ENCODE data around the gene HMGN1. TPM values are rescaled to one million over a fixed set of nuclear protein-coding genes. Genes with fewer than 3 reads are reported as not detected.

The HMGN1 gene
- polyA plus RNA-seq, 1 of the 3 experiments (the other 2 are of a cell fraction) = 219 TPM

DNA sequence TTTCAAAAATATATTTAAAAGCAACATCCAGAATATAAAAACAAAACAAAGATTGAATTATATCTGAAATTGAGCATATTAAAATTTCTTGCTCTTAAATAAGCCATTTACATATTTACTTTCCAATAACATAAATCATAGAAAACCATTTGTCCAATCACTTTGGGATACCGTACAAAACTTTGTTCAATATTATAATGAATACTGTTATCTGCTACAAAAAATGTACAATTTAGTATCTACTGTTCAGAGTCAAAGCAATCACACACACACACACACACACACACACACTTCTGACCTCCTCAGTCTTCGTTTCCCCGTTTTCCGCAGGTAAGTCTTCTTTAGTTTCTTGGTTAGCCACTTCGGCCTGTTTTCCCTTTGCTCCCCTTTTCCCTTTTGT lies 4.0 kb downstream of the HMGN1 start:
- H3K27me3 ChIP-seq (ENCODE audit: insufficient read depth) = no peaks in the 10 kb centered on the region
- 77% methylated on average over 5 of the region's 5 CpGs for WGBS (ENCODE audit: low lambda C conversion rate)
- peaks cover 14 to 15% of the 10 kb centered on the region in 2 experiments; a peak in 3 of 4 replicates for H3K4me1 ChIP-seq (ENCODE audit: control insufficient read depth in 1 of 2, insufficient read depth in 2 of 2, low read depth in 1 of 2, low read length in 1 of 2)
- H3K4me2 ChIP-seq = peak overlapping the region; percentile 74; the same call in 1 of the 2 replicates
- DNase-seq = no peak
- H3K9ac ChIP-seq = no peak overlapping the region
- no peak overlapping the region for H2AFZ ChIP-seq (ENCODE audit: low read depth)
- ChIA-PET CTCF (interaction anchor here (1.2 to 4.5 kb wide), 2 partner anchors 14 to 31 kb away, joined by 3 to 24 read pairs; partner anchors contain the start of gene BRWD1), POLR2A (interaction anchor here (1.2 kb wide), 1 partner anchor 31 kb away, joined by 4 read pairs; the partner anchor contains the start of gene BRWD1)
- no peak for TF ChIP-seq MXI1 (IDR thresholded peaks at IDR 0.05; ENCODE audit: low read depth, low read length)
- TF ChIP-seq, protein P1, sequence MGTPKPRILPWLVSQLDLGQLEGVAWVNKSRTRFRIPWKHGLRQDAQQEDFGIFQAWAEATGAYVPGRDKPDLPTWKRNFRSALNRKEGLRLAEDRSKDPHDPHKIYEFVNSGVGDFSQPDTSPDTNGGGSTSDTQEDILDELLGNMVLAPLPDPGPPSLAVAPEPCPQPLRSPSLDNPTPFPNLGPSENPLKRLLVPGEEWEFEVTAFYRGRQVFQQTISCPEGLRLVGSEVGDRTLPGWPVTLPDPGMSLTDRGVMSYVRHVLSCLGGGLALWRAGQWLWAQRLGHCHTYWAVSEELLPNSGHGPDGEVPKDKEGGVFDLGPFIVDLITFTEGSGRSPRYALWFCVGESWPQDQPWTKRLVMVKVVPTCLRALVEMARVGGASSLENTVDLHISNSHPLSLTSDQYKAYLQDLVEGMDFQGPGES (IDR thresholded peaks at IDR 0.05; ENCODE audit: low read depth, low read length) = no peak
- no peak for TF ChIP-seq FOXM1 (IDR thresholded peaks at IDR 0.05; ENCODE audit: low read depth)
- no peak for TF ChIP-seq RFX5 (IDR thresholded peaks at IDR 0.05; ENCODE audit: low read length)
- TF ChIP-seq, protein P2, sequence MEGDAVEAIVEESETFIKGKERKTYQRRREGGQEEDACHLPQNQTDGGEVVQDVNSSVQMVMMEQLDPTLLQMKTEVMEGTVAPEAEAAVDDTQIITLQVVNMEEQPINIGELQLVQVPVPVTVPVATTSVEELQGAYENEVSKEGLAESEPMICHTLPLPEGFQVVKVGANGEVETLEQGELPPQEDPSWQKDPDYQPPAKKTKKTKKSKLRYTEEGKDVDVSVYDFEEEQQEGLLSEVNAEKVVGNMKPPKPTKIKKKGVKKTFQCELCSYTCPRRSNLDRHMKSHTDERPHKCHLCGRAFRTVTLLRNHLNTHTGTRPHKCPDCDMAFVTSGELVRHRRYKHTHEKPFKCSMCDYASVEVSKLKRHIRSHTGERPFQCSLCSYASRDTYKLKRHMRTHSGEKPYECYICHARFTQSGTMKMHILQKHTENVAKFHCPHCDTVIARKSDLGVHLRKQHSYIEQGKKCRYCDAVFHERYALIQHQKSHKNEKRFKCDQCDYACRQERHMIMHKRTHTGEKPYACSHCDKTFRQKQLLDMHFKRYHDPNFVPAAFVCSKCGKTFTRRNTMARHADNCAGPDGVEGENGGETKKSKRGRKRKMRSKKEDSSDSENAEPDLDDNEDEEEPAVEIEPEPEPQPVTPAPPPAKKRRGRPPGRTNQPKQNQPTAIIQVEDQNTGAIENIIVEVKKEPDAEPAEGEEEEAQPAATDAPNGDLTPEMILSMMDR (IDR thresholded peaks at IDR 0.05) = no peak
- TF ChIP-seq RCOR1 (IDR thresholded peaks at IDR 0.05; ENCODE audit: low read length) = no peak
- TF ChIP-seq, protein P3, sequence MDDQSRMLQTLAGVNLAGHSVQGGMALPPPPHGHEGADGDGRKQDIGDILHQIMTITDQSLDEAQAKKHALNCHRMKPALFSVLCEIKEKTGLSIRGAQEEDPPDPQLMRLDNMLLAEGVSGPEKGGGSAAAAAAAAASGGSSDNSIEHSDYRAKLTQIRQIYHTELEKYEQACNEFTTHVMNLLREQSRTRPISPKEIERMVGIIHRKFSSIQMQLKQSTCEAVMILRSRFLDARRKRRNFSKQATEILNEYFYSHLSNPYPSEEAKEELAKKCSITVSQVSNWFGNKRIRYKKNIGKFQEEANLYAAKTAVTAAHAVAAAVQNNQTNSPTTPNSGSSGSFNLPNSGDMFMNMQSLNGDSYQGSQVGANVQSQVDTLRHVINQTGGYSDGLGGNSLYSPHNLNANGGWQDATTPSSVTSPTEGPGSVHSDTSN (IDR thresholded peaks at IDR 0.05) = no peak
- TF ChIP-seq, protein P4, sequence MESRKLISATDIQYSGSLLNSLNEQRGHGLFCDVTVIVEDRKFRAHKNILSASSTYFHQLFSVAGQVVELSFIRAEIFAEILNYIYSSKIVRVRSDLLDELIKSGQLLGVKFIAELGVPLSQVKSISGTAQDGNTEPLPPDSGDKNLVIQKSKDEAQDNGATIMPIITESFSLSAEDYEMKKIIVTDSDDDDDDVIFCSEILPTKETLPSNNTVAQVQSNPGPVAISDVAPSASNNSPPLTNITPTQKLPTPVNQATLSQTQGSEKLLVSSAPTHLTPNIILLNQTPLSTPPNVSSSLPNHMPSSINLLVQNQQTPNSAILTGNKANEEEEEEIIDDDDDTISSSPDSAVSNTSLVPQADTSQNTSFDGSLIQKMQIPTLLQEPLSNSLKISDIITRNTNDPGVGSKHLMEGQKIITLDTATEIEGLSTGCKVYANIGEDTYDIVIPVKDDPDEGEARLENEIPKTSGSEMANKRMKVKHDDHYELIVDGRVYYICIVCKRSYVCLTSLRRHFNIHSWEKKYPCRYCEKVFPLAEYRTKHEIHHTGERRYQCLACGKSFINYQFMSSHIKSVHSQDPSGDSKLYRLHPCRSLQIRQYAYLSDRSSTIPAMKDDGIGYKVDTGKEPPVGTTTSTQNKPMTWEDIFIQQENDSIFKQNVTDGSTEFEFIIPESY (IDR thresholded peaks at IDR 0.05; ENCODE audit: borderline replicate concordance, low read depth) = no peak
- no peak for TF ChIP-seq ELF1 (IDR thresholded peaks at IDR 0.05)
- TF ChIP-seq MEF2A (IDR thresholded peaks at IDR 0.05; ENCODE audit: borderline replicate concordance, low read depth) = no peak
- TF ChIP-seq, protein P5, sequence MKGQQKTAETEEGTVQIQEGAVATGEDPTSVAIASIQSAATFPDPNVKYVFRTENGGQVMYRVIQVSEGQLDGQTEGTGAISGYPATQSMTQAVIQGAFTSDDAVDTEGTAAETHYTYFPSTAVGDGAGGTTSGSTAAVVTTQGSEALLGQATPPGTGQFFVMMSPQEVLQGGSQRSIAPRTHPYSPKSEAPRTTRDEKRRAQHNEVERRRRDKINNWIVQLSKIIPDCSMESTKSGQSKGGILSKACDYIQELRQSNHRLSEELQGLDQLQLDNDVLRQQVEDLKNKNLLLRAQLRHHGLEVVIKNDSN (IDR thresholded peaks at IDR 0.05; ENCODE audit: borderline replicate concordance, low read depth) = no peak
- no peak for TF ChIP-seq RXRA (IDR thresholded peaks at IDR 0.05; ENCODE audit: borderline replicate concordance, low read depth)
- TF ChIP-seq EP300 (IDR thresholded peaks at IDR 0.05; ENCODE audit: borderline replicate concordance in 1 of 2, low read depth in 1 of 2, low read length in 1 of 2) = no peak
- TF ChIP-seq NFIC (IDR thresholded peaks at IDR 0.05; ENCODE audit: borderline replicate concordance) = no peak
- TF ChIP-seq GATA2 (CRISPR knock-in tag; IDR thresholded peaks at IDR 0.05) = no peak
- no peak for TF ChIP-seq FOSL2 (IDR thresholded peaks at IDR 0.05; ENCODE audit: borderline replicate concordance, low read depth)
- TF ChIP-seq YY1 (IDR thresholded peaks at IDR 0.05; ENCODE audit: low read depth) = no peak
- TF ChIP-seq TAF1 (IDR thresholded peaks at IDR 0.05; ENCODE audit: borderline replicate concordance, low read depth, low read length) = no peak
- no peak for TF ChIP-seq TCF12 (IDR thresholded peaks at IDR 0.05)
- H3K79me2 ChIP-seq (ENCODE audit: insufficient read depth) = peaks cover 49% of the 10 kb centered on the region
- no peak overlapping the region for H3K4me3 ChIP-seq (ENCODE audit: low read depth in 2 of 2, low read length in 1 of 2)
- peaks cover 49% of the 10 kb centered on the region for H4K20me1 ChIP-seq (ENCODE audit: insufficient read depth)
- H3K9me3 ChIP-seq = no peaks in the 10 kb centered on the region
- H3K27ac ChIP-seq (ENCODE audit: low read depth in 2 of 2, low read length in 1 of 2) = no peak overlapping the region
- H3K9me2 ChIP-seq = no peaks in the 10 kb centered on the region
- H3F3A ChIP-seq (replicated peaks; ENCODE audit: insufficient read depth) = peaks cover 43% of the 10 kb centered on the region
- H3K36me3 ChIP-seq (replicated peaks in 1 of 2; ENCODE audit: control insufficient read depth in 1 of 2, insufficient read depth in 2 of 2, low read length in 1 of 2) = peaks cover 57 to 62% of the 10 kb centered on the region in 2 experiments

All from SK-N-SH (cell line).